ENCODE results near the gene CALM3.
"Not testable (repeated sequence)": the region's sequence is repeated elsewhere in the genome, so short reads cannot be mapped to it uniquely, and the experiment has no call there.

Gene CALM3

GRCh38 chr19:46616631-46617322, 15.6 kb downstream of the CALM3 start:
- peak; percentile 46 for DNase-seq

- no peak for DNase-seq
These were observed 16.5 kb downstream of the CALM3 start for GRCh38 chr19:46617601-46618000.

DNA sequence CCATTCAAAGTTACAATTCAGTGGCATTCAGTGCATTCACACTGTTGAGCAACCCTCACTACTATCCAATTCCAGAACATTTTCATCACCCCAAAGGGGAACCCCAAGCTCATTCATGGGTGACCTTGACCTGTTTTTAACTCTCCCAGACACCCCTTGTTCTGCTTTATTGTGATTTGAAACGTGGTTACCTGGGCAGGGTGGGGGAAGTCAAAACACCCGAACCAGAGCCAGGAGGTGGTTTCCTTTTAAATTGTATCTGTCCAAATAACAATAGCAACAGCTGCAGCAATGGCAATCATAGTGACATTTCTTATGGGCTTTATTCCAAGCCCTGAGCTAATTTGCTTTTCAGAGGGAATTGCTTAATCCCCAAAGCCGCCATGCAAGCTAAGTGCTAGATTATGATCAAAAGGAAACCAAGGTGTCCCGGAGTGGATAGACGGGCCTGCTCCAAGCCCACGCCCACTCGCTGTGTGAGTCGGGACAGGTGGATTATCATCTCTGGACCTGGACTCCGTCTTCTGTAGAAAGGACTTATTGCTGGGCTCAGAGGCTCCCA, 17.6 kb downstream of the CALM3 start:
- no peak for DNase-seq

- no peak for DNase-seq
These were observed 19.1 kb downstream of the CALM3 start for GRCh38 chr19:46620267-46620666.

DNA sequence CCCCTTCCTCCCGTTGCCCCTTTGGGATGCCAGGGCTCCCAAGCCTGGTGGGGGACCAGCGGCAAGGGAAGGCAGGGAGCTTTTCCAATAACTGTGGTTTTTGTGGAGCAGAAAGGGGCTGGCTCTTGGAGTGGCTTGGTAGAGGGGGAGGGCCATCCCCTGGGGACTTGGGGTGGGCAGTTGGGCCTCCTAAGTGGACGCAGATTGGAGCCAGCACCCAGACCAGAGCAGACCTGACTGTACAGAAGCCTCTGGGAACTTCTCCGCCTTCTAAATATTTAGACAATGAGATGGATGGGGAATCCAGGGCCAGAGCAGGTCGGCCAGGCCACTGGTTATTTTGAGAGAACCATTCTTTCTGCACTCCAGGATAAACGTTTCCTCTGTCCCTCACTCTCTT, 19.6 kb downstream of the CALM3 start:
- no peak for DNase-seq

DNA sequence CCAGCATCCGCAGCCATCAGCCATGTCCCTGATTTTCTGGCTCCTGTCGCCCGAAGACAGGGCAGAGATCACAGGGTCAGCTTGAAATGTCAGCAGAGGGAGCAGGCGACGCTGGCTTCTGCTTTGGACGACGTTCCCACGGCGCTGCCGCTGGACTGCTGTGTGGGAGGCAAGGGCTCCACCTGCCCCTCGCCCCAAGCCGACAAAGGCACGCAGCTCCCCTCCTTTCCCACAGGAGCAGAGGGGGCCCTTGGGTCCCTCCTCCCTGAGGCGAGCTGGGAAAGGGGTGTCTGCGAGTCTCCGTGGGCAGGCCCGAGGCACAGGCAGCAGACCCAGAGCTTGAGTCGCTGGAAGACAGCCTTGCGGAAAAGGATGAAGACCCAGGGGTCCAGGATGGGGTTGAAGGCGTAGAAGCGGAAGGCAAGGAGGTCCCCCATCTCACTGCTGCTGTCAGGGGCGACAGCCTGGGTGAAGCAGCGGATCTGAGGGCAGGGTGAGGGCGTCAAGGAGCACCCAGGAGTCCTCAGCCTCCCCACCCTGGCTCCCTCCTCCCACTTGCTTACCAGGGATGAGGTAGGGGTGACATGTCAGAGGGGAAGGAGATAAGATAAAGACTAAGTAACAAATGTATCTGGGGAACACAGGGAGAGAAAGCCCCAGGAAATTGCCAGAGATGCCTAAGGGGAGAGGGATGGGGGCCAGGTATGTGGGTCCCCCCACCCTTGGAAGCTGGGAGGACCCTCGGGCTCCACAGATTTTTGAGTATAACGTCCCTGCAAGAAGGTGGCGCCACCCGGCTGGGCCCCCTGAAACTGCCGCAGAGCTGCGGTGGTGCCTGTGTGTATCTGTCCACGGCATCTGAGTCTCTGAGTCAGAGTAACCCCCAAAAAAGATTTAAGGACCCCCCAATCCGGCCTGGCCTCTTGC, 20.3 kb downstream of the CALM3 start:
- DNase-seq: no peak

- DNase-seq: no peak
These were observed 21.0 kb downstream of the CALM3 start for GRCh38 chr19:46622118-46622446.

DNA sequence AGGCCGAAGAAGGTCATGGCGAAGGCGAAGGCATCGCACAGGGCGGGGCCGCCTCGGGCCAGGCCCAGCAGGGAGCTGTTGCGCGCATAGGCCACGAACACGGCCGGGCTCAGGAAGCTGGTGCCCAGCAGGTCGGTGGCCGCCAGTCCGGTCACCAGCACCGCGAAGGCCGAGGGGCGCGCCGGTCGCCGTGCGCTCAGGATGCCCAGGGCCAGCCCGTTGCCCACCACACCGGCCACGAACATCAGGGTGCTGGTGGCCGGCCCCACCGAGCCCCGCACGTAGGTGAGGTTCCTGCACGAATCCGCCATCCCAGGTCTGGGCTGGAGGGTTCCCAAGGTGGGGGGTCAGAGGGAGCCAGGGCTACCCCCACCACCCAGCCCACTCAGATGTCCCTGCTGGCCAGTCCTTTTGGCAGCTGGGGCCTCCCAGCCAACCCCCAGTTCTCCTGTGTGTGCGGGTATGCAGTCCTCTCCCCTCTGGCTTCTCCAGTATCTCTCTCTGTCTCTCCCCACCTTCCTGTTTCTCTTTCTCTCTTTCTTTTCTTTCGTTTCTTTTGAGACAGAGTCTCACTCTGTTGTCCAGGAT, 22.9 kb downstream of the CALM3 start:
- DNase-seq: no peak

GRCh38 chr19:46624958-46625661, 24.0 kb downstream of the CALM3 start, which contains the start of gene PTGIR:
Gene PTGIR (minus strand): TSS chr19:46625089. CDS start chr19:46624225, 864 bp downstream.
- DNase-seq: peak; percentile 24

DNA sequence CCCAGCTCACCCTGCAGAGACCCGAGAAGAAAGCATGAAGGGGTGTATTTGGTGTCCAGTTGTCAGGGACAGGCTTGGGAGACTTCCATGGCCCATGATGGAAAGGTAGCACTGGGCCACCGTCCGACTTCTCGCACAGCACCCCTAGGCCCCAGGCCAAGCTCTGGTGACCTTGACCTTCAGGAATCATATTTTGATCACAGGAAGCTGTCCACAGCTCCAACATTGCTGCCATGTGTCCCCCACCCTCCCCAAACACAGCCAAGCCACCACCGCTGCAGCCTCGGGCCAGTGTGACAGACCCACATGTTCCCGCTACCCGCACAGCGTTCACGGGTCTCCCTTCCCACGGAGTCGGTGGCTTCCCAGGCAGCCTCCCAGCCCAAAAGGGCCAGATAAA, 24.6 kb downstream of the CALM3 start:
- no peak for DNase-seq

DNA sequence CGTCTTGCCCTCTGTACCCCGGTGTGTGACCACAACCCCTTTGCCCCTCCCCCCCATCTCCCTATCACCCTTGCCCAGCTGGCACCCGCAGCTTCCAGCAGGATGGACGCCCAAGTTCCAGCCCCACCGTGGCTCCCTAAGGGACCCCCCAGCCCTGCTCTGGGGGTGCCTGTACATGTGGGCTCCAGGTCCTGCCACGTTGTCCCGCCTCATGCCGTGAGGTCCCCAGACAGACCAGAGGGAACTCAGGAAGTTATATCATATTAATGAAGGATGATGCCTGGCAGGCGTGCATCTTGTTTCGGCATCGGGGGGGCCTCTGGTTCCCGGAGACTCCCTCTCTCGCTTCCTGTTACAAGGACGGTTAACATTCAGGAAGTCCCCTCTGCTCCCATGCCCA, 25.3 kb downstream of the CALM3 start:
- DNase-seq: no peak

DNA sequence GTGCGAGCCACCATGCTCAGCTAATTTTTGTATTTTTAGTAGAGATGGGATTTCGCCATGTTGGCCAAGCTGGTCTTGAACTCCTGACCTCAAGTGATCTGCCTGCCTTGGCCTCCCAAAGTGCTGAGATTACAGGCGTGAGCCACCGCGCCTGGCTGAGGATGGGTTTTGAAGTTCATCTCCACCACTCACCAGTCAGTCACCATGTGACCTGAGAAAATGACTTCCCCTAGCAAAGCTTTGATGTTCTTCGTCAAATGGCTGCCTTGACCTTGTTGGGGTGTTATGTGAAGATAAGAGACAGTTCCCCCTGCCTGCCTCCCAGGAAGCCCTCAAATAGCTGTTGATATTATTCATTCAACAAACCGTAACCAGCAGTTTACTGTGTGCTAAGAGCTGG, 27.8 kb downstream of the CALM3 start:
- not testable (repeated sequence) for DNase-seq

- no peak for DNase-seq
These were observed 28.5 kb downstream of the CALM3 start for GRCh38 chr19:46629546-46630025.

- DNase-seq: no peak
These were observed 29.6 kb downstream of the CALM3 start for GRCh38 chr19:46630586-46631205.

DNA sequence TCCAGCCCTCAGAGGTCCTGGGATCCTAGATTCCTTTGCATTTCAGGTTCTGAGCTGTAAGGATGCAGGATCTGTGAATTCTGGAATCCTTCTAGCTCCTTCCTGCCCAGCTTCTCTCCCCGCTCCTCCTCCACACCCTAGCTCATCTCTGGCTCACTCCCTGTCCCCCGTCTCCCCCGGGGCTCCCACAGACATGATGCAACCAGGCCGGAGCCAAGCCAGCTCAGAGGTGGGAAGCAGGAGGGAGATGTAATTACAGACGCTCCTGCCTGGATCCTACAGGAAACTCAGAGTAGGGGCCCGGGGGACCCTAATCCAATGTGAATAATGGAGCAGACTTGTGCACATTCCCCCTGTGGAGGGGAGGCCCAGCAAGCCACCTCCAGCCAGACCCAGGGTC, 30.4 kb downstream of the CALM3 start:
- DNase-seq: no peak

DNA sequence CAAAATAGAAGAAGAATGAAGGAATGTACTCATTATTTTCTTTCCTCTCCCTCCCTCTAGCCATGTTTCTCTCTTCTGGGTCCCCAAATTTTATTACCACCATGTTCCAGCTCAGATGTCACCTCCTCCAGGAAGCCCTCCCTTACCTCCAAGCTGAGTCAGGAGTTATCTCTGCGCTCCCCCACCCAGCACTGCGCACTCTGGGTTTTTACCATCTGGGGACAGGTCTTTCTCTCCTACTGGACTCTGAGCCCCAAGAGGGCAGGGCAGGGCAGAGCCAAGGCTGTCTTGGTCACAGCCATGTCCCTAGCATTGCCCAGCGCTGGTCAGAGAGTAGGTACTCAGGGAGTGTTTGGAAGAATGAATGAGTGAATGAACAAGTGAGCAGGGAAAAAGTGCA, 32.0 kb downstream of the CALM3 start:
- no peak for DNase-seq

DNA sequence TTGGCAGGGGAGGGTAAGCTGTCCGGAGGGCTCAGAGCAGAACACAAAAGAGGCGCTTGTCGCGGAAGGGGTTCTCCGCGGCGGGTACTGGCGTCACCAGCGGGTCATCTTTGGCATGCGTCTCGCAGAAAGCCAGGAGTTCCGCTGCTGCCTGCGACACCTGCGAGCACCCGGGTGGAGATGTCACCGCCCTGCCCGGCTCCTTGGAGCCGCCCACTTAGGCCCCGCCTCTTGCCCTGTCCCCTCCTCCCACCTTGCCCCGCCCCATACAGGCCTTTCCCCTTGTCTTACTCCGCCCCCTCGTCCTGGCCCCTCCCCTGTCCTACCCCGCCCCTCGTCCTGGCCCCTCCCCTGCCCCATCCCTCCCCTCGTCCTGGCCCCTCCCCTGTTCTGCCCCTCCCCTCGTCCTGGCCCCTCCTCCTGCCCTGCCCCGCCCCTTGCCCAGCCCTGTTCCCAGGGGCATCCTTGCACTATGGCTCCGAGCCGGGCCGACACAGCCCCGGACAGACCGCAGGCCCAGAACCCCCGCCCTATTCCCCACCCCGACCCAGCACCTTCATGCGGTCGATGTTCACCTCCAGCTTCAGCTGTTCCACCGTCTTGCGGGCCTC, 33.0 kb downstream of the CALM3 start:
- peak; percentile 96 for DNase-seq

DNA sequence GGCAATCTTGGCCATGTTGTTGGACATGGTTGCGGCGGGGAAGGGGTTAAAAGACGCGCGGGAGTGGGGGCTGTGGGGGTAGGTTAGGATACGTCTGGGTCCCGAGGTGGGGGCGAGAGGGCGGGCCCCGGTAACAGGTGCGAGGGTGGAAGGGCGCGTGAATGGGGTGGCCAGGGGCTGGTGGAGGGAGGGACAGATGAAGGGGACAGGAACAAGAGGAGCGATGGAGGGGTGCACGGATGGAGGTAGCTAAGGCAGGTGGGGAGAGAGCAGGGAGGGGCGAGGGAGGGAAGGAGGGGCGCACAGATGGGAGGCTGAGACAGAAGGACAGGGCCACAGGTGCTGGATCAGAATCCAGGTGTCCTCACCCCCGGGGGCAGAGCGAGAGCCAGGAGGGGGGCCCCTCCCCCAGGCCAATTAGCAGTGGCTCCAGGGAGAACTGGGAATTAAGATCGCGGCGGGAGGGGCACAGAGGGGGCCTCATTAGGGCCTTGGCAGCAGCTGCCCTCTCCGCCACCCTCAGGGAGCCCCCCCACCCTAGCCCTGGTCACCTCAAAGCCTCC, 33.6 kb downstream of the CALM3 start:
- no peak for DNase-seq

GRCh38 chr19:46635920-46636761, 35.0 kb downstream of the CALM3 start, which contains the start of gene GNG8:
Gene GNG8 (minus strand): TSS chr19:46636202. CDS start chr19:46634682, 1,520 bp downstream.
- no peak for DNase-seq

GRCh38 chr19:46637224-46637623, 36.1 kb downstream of the CALM3 start:
- DNase-seq: no peak
